HG02610 (cell line): ENCODE data around the gene TUBA1A.
"Not testable (repeated sequence)": the region's sequence is repeated elsewhere in the genome, so short reads cannot be mapped to it uniquely, and the experiment has no call there.

Experiments
- ATAC-seq: cut with Tn5 transposase; IDR thresholded peaks from one replicate; pipeline ENCODE4 v1.9.1; 2021; ENCODE audit warnings: mild to moderate bottlenecking, moderate library complexity; ENCODE audit not compliant: unreplicated experiment

The TUBA1A gene

DNA sequence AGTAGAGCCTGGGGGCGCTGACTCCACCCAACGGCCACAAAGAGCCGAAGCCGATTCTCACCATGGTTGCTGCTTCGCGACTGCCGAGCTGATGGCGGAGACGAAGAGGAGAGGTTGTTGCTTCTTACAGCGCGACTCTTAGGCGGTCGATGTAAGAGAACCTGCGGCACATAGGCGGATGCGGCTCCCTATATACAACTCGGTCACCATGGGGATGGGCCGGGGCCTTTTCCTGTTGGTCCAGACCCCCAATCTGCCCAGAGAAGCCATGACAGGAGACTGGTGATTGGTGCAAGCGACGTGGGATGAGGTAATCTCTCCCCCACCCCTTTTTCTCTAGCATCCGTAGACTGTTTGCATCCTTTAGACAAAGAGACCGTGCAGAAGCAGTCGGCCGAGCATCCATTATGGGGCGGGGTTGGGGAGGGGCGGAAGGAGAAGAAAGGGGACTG is at the start of gene TUBA1A:
Gene TUBA1A, minus strand, starts transcription at position 165 of the 452 bp plus-strand sequence. Its CDS starts 101 bp downstream, at position 64.
- peak; percentile 94 for ATAC-seq

- ATAC-seq, result no peak
Measured at GRCh38 chr12:49236423-49236822, 47.5 kb upstream of the TUBA1A start.

- peak; percentile 39 for ATAC-seq
Measured at GRCh38 chr12:49233842-49234526, 45.1 kb upstream of the TUBA1A start.

DNA sequence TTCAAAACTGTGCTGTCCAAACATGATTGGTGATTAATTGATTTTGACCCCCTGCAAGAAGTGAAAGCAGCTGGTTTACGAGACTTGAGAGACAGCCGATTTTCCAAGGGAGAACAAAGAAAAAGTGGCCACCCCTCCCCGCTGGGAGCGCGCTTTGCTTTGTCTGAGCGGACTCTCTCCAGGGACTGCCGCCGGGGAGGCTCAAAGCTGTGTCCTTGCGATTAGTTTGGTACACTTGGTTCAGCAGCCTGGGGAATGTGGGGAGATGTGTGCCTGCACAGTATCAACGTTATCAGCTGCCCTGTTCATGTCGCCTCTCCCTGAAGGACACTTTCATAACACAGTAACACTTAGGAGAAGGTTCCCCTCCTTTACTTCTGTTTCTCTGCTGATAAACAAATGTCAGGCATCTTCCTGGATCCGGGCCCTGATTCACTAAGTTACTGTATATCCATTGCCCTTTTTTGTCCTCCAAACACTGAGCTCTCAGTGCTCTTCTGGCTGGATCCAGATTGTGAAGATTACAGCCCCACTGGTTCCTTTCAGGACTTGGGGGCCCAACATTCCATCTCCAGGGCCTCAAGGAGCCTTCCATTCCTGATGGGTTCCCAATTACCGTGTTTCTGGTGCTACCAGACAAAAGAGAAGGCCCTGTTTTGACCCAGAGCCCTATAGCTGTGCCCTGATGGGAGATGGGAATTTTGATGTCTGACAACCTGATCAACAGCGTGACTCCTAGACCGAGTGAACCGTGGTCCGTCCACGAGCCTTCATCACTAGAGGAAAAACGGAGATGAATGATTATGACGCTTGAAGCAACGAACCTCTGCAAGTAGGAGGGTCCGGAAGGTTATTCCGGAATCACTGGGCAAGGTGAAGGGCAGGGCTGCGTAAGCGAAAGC is 44.3 kb upstream of the TUBA1A start:
- no peak for ATAC-seq

- ATAC-seq, result no peak
Measured at GRCh38 chr12:49231878-49232655, 43.2 kb upstream of the TUBA1A start.

GRCh38 chr12:49230805-49231194 is 41.9 kb upstream of the TUBA1A start:
- ATAC-seq, result no peak

DNA sequence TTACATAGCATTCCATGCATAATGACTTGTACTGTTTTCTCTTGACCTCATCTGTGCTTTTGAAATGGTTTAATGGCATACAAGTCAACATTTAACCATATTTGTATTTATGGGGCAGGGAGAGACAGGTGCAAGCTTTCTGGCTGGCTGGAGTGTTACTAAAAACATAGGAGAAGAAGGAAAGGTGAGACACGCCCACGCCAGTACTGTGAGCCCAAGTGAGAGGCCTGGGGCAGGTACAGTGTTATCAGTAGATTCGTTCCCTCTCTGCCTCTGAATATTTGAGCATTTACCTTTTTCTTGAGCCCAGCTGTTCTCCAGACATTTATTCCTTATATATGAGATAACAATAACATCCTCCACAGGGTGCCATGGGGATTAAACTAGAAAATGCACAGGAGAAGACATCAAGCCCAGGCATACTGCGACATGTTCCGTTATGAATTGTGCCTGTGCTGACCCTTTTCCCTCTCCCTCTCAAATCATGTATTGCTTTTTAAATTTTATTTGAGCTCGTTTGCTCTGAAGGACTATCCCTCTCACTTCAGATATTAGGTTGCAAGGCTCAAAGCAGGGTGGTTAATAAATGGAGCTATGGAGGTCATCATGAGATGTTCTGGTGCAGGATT is 41.4 kb upstream of the TUBA1A start:
- no peak for ATAC-seq

DNA sequence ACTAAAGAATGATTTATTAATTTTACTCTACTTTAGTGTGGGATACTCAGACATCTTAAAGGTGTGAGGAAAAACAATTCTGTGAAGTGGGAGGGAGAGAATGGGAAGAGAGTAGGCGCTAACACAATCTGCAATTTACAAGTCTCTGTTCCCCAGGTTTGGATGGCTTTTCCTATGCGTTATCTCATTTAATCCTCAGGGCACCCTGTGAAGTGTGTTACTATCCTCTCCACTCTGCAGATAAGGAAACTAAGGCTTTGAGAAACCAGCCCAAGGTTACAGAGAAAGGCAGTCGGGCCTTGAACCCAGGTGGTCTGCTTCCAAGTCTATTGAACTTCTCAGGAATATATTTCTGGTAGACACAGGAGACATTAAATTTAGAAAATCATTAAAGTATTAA is 39.8 kb upstream of the TUBA1A start:
- no peak for ATAC-seq

- ATAC-seq, result no peak
Measured at GRCh38 chr12:49227713-49228112, 38.8 kb upstream of the TUBA1A start.

- no peak for ATAC-seq
Measured at GRCh38 chr12:49225576-49226166, 36.8 kb upstream of the TUBA1A start.

- ATAC-seq, result no peak
Measured at GRCh38 chr12:49223590-49224369, 34.9 kb upstream of the TUBA1A start.

DNA sequence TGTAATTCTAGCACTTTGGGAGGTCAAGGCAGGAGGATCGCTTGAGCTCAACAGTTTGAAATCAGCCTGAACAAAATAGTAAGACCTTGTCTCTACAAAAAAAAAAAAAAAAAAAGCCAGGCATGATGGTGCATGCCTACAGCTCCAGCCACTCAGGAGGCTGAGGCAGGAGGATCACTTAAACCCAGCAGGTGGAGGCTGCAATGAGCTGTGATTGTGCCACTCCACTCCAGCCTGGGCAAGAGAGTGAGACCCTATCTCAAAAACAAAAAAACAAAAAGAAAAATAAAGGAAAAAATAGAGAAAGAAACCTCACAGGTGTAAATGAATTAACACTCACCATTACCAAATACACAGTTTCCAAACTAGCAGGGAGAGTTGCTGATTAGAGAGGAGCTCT is 34.2 kb upstream of the TUBA1A start:
- ATAC-seq, result no peak

DNA sequence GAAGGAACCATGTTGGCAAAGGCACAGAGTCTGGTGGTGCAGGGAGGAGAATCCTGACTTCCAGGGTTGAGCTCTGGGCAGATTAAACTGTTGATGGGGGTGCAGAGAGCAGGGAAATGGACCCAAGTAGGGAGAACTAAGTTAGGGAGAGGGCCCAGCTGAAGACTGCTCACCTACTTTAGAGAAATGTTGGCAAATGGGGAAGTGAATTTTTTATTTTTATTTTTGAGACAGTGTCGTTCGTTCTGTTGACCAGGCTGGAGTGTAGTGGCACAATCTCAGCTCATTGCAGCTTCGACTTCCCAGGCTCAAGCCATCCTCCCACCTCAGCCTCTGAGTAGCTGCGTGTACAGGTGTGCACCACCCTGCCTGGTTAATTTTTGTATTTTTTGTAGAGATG is 32.1 kb upstream of the TUBA1A start:
- no peak for ATAC-seq

GRCh38 chr12:49219417-49220026 is 30.6 kb upstream of the TUBA1A start:
- ATAC-seq, result no peak

DNA sequence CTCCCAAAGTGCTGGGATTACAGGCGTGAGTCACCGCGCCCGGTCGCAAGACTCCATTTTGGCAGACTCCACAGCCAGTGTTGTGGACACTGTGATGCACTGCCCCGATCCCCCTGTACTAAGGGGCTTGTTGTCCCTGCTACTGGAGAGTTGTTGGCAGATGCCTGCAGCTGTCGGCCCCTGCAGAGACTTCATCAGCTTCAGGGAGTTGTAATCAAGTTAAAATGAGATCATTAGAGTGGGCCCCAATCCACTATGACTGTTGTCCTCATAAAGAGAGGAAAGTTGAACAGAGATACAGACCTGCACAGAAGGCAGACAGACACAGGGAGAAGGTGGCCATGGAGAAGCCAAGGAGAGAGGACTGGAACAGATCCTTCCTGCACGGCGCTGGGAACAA is 23.7 kb upstream of the TUBA1A start:
- ATAC-seq, result no peak

DNA sequence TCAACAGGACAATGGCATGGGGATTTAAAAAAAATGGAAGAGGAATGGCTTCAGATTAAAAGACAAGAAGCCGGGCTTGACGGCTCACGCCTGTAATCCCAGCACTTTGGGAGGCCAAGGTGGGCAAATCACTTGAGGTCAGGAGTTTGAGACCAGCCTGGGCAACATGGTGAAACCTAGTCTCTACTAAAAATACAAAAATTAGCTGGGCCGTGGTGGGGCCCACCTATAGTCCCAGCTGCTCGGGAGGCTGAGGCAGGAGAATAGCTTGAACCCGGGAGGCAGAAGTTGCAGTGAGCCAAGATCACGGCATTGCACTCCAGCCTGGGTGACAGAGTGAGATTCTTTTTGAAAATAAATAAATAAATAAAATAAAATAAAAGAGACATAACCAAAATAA is 21.8 kb upstream of the TUBA1A start:
- ATAC-seq, result not testable (repeated sequence)

DNA sequence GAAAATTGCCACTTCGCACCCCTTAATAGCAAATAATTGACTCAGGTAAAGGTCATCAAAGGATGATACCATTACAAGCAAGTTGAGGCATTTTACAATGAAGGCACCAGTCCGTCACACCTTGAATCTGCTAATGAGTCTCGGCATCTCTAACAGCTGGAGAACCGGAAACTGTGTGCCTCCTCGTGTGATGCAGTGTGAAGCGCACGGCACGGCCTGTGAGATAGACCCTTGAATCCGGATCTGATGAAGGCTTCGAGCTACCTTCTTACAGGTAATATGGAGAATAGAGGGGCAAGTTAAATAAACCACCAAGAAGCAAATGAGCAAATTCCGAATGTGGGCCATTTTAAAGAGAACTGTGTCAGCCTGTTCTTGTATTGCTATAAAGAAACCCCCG is 19.8 kb upstream of the TUBA1A start:
- no peak for ATAC-seq

DNA sequence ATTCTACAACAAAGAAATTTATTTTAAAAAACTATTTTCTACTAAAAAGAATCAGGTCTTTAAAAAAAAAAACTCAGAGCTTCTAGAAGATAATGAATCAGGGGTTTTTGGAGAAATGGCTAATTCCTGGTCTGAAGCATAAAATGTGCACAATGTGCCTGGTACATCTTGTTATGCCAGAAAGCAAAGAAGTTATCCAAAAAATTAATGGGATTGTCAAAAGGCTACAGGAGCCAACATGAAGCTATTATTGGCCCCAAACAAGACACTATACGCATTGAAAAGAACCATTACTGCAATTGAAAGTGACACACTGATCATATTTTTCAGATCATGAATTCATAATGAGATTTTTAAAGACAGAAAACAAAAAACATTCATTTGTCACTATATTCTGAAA is 19.3 kb upstream of the TUBA1A start:
- ATAC-seq, result no peak

GRCh38 chr12:49206389-49206788 is 17.5 kb upstream of the TUBA1A start:
- ATAC-seq, result no peak
